HG03342 (cell line): ENCODE data around the gene CCDC192.

Source experiments
- ATAC-seq: cut with Tn5 transposase; IDR thresholded peaks from one replicate; pipeline ENCODE4 v1.9.1; 2021; ENCODE audit warnings: mild to moderate bottlenecking, moderate library complexity; ENCODE audit not compliant: unreplicated experiment

CCDC192 gene

DNA sequence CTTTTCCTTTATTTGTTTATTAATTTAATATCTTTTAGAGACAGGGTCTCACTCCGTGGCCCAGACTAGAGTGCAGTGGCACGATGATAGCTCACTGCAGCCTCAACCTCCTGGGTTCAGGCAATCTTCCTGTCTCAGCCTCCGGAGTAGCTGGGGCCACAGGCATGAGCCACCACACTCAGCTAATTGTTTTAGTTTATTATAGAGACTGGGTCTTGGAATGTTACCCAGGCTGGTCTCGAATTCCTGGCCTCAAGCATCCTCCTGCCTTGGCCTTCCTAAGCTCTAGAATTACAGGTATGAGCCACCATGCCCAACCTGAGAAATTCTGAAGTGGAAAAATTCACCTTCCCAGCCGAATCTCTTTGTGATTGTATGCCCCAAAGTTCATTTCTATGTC, 240.9 kb downstream of the CCDC192 start:
- ATAC-seq: no peak

- ATAC-seq: no peak
Measured at GRCh38 chr5:127947941-127948340, 244.8 kb downstream of the CCDC192 start.

- ATAC-seq: no peak
Measured at GRCh38 chr5:127950707-127951391, 247.7 kb downstream of the CCDC192 start.

DNA sequence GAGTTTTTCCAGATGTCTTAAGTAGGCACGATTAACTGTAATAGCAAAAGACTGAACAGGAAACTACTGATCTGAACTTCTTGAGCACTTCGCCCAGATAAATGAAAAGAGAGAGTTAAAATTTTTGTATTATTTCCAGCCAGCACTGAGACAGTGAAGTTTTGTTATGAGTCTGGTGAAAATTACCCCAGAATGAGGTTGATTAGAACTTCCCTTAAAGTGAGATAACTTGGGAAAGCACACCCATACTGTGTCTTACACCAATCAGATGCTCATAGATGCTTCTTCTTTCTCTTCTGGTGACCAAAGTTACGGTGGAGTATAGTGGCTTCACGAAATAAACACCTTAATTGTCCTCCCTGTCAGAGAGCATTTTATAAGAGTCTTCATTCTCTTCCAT, 248.6 kb downstream of the CCDC192 start:
- ATAC-seq: no peak

DNA sequence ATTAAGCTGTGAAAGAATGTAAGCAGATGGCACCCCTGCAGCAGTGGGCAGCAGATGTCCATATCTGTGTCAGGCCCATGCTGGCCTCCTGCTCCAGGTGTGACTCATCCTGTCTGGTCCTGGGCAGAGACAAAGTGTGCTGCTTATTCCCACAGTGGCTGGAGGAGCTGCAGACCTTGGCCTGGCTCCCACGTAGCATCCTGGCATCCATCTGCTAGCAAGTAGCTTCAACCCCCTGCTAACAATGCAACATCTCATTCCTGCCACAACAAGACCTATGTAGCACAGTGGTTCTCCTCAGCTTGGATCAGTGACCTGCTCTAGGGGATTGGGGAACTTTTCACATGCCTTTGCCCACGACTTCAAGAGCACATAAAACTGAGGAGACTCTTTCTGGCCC, 254.0 kb downstream of the CCDC192 start:
- ATAC-seq: no peak

GRCh38 chr5:127957701-127958239, 254.6 kb downstream of the CCDC192 start:
- no peak for ATAC-seq

GRCh38 chr5:127958421-127959011, 255.3 kb downstream of the CCDC192 start:
- no peak for ATAC-seq

DNA sequence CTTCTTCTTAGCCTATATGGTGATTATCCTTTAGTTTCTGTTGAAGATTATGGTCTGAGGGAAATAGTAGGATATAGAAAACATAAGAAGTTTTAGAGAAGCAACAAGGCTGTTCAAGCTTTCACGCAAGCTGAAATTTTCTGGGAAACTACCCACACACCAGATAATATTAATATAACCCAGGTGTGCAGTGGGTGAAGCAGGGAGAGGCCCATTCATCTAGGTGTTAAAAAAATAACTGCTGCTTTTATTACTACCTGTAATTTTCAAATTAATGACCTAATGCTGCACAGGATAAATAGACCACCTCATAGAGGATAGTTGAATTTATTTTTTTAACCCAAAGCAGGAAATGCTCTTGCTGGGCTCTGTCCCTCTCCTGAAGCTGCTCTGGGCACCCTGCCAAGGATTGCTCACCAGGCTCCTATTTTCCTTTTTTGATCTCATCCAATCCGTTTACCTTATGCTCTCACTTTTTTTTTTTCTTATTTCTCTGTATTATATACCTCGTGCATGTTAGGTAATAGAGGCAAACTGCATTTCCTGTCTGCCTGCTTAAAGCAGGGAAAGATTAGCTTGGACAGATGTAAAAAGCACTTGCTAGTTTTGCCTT, 256.1 kb downstream of the CCDC192 start:
- no peak for ATAC-seq

- no peak for ATAC-seq
Measured at GRCh38 chr5:127960270-127960691, 257.1 kb downstream of the CCDC192 start.

DNA sequence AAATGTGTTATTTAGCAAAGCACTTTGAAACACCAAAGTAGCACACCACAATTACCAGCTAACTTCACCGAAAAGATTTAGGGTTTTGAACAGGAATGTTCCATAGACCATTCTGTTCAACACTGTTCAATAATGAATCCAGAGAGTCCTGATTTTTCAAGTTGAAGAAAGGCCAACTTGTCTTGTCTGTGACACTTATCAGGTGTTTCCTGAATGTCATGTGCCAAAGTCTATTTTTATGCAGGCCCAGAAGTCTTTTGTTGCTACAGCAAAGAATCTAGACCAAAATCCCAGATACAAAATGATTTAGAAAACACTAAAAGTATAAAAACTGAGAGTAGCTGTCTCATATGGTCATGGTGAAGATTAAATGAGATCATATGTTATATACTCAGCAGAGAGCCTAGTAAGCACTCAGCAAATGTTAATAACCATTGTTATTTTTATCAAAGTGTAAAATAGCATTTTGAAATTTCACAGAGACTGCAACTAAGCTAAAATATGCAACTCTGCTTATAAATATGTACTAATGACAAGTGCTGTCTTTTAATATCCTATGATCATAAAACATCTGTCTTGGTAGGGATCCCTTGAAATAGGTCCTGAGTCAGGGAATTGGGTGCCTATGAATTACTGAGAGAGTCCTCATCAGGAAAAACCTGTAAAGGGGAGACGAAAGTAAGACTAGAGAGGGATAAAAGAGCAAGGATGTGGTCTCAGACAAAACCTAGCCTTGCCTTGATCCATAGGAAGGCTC, 258.0 kb downstream of the CCDC192 start:
- ATAC-seq: no peak

- no peak for ATAC-seq
Measured at GRCh38 chr5:127961763-127962145, 258.6 kb downstream of the CCDC192 start.

DNA sequence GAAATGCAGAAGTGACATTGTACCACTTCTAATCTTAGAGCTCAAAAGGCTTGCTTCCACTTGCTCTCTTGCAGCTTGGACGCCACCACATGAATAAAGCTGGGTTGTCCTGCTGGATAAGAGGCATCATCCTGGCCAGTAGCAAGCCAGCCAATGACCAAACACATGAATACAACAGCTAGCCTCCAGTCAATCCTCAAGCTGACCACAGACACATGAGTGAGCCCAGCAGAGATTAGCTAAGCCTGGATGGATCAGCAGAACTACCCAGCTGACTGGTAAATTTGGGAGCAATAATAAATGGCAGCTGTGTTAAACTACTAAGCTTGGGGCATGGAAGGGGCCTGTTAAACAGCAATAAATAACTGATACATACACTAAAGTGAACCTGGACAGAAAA, 259.3 kb downstream of the CCDC192 start:
- ATAC-seq: no peak

DNA sequence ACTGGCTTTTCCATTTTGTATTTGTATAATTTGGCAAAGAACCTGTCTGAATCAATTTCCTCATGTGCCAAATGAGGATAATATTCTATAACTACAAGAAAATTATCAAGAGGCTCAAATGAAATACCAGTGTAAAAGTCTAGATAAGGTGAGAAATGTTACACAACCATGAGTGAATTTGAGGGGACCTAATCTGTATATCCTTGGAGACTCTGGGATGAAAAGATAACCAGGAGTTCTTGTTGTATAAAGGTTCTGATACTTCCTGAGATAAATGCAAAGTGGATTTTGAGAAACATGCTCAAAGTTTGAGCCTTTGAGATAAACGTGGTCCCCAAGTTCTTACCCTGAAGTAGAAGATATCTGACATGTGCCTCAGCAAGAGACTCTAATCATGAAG, 260.0 kb downstream of the CCDC192 start:
- no peak for ATAC-seq

DNA sequence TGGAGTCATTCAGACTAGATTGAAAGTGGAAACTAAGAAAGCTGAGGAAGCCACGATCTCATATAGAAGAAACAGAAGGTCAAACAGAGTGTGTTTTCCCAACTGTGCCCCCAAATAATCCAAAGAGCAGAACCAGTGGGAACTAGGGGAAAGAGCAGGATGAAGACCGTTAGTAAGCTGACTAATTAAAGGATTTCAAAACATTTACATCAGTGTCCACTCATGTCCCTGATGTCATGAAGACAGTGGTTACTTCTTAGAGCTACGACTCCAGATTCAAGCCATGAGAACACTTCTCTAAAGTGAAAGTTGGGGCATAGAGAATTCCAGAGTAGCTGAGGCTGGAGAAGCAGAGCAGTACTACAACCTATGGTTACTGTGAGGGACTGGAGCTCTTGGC, 260.7 kb downstream of the CCDC192 start:
- ATAC-seq: no peak

GRCh38 chr5:127967323-127967982, 264.3 kb downstream of the CCDC192 start:
- ATAC-seq: no peak

DNA sequence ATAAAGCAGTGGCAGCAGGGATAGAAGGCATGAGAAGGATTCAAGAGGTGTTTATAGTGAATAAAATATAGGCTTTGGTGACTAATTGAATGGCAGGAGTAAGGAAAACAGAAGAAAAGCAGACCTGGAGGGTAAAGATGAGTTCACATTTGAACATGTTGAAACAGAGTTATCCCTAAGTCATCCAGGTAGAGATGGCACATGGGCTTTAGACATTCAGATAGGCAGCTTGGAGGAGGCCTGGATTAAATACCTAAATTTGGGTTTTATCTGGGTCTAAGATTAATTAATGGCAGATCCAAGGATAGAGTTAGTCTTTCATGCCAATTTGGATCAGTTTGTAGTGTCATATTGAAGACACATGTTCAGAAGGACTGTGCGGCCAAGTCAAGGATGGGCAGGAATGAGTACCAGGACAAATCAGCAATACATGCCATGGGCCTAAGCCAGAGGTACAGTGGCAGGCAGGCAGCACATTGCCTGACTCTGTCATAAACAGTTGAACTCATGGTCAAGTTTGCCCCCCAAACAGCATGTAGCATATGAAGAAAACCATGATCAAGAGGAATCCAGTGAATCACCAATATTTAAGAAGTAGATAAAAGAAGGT, 264.9 kb downstream of the CCDC192 start:
- no peak for ATAC-seq

- no peak for ATAC-seq
Measured at GRCh38 chr5:127969002-127969401, 265.8 kb downstream of the CCDC192 start.

DNA sequence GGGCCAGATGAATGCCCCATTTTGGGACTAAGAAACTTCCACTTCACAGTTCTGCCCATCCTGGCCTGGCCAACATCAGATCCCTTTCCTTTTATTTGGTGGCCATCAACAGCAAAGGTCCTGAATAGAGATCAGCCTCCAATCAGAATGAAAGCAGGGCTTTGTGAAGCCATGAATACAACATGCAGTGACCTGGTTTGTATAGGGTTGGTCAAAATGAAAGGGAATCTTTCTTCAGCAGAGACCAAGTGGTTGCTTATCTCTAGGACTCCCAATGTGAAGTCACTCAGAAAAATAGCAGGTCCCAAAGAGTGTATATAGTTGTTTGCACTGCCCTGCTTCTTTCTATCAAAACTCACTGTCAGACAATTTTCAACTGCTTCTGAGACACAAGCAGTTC, 266.5 kb downstream of the CCDC192 start:
- ATAC-seq: no peak

DNA sequence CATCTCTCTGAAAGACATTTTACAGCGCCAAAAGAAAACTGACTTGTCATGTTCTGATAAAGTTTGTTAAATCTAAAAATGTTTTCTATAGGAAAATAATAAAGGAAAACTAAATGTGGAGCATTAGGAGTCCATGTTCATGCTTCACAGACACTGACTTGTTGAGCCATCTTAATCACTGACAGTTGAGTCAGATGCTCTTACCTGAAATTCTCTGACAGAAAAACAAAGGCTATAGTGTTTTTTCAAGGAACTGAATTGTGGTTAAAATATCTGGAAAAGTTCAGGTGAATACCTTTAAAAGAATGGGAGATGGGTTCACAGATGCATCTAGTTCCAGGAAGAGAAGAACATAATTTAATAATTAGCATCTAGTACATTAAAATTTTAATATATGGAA, 266.9 kb downstream of the CCDC192 start:
- ATAC-seq: no peak

GRCh38 chr5:127970854-127971425, 267.7 kb downstream of the CCDC192 start:
- ATAC-seq: no peak
